ENCODE results near the gene OR2T3. TPM values are rescaled to one million over a fixed set of nuclear protein-coding genes. Genes with fewer than 3 reads are reported as not detected.
"Not testable (repeated sequence)": the region's sequence is repeated elsewhere in the genome, so short reads cannot be mapped to it uniquely, and the experiment has no call there.

OR2T3 gene
- total RNA-seq, 3 donors from 2014 or later (not counting 1 experiment from before 2014, with no cell fraction given): not detected

DNA sequence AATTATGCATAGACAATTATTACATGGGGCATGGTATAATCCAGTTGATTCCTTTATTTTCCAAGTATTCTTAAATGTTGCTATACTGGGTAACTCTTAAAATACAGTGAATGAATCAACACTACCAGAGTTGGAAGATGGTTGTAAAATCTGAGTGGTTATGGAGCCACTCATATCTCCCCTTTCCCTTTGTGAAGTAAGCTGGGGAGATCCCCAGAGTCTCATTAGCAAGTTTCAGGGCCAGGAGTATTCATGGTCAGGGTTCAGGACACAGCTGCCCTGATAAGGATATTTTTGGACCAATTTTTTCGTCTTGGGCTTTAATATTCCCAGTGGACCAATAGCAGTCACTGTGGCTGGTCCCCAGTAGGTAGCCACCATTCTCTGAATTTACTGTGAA lies 34.5 kb upstream of the OR2T3 start:
- DNase-seq; H3K9me3 Mint-ChIP-seq; H3K36me3 ChIP-seq (ENCODE audit: control insufficient read depth, insufficient read depth, low read length); H3K4me1 Mint-ChIP-seq; H3K36me3 Mint-ChIP-seq; intact Hi-C loops (cut with micrococcal nuclease); H3K4me3 Mint-ChIP-seq; H3K27ac Mint-ChIP-seq; H3K4me3 ChIP-seq (ENCODE audit: low read length); H3K4me1 ChIP-seq (ENCODE audit: control insufficient read depth, insufficient read depth, low read length); H3K27ac ChIP-seq (ENCODE audit: low read length); H3K9me3 ChIP-seq (ENCODE audit: control insufficient read depth, insufficient read depth, low read length); ATAC-seq; H3K27me3 Mint-ChIP-seq (ENCODE audit: low read depth in 2 of 2); H3K27me3 ChIP-seq (ENCODE audit: control insufficient read depth, insufficient read depth, low read length): not testable (repeated sequence)
- WGBS (ENCODE audit: insufficient coverage): 88% methylated on average over 1 of the region's 1 CpG

DNA sequence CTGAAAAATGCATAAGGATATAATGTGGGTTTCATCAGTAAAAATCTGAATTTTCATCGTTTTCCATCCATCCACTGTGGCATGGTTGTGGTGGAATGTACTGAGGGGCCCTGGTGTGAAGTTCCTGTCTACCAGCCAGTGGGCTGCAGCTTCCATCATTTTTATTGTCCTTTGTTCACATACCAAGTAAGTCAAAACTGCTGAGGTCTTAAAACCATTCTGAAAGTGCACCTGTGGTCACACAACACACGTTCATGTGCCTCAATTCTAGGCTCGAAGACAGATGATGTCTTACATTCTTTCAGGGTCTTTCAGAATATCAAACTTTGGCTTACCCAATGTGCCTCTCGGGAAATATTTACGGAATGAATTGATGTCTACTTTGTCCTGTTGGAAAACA lies 33.9 kb upstream of the OR2T3 start:
- H3K27me3 Mint-ChIP-seq (ENCODE audit: low read depth in 2 of 2); intact Hi-C loops (cut with micrococcal nuclease); H3K27ac Mint-ChIP-seq; H3K36me3 ChIP-seq (ENCODE audit: control insufficient read depth, insufficient read depth, low read length); ATAC-seq; H3K4me1 ChIP-seq (ENCODE audit: control insufficient read depth, insufficient read depth, low read length); H3K4me1 Mint-ChIP-seq; H3K27ac ChIP-seq (ENCODE audit: low read length); H3K4me3 ChIP-seq (ENCODE audit: low read length); H3K9me3 Mint-ChIP-seq; H3K27me3 ChIP-seq (ENCODE audit: control insufficient read depth, insufficient read depth, low read length); H3K9me3 ChIP-seq (ENCODE audit: control insufficient read depth, insufficient read depth, low read length); DNase-seq; H3K4me3 Mint-ChIP-seq; H3K36me3 Mint-ChIP-seq: not testable (repeated sequence)
- 81% methylated on average over 5 of the region's 5 CpGs for WGBS (ENCODE audit: insufficient coverage)

DNA sequence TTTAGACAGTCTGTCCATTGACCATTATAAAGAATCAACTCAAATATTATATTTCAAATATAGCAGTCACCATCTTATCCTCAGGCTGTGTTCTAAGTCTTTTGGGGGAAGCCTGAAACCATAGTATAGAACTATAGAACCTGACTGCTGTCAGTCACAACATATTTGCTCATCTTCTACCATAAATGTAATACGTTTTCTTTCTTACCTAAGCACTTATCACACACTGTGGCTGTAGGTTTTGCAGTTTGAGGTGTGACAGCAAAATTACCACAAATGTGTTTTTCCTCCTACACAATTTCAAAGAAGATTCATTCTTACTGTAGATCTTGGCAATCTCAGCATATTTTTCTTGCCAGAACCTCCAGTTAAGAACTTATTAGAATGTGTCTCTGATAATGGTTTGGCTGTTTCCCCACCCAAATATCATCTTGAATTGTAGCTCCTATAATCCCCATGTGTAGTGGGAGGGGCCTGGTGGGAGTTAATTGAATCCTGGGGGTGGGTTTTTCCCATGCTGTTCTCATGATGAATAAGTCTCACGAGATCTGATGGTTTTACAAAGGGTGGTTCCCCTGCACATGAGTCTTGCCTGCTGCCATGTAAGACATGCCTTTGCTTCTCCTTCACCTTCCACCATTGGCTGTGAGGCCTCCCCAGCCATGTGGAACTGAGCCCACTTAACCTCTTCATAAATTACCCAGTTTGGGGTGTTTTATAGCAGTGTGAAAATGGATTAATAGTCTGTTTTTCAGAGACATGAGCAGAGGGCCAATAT lies 30.5 kb upstream of the OR2T3 start:
- H3K27ac Mint-ChIP-seq; H3K27me3 Mint-ChIP-seq (ENCODE audit: low read depth in 2 of 2); H3K27me3 ChIP-seq (ENCODE audit: control insufficient read depth, insufficient read depth, low read length); H3K4me3 ChIP-seq (ENCODE audit: low read length); H3K9me3 Mint-ChIP-seq; intact Hi-C loops (cut with micrococcal nuclease); H3K4me3 Mint-ChIP-seq; ATAC-seq; H3K27ac ChIP-seq (ENCODE audit: low read length); H3K36me3 ChIP-seq (ENCODE audit: control insufficient read depth, insufficient read depth, low read length); H3K4me1 Mint-ChIP-seq; H3K36me3 Mint-ChIP-seq; H3K9me3 ChIP-seq (ENCODE audit: control insufficient read depth, insufficient read depth, low read length); H3K4me1 ChIP-seq (ENCODE audit: control insufficient read depth, insufficient read depth, low read length); DNase-seq: not testable (repeated sequence)
- whole genome bisulfite sequencing (ENCODE audit: insufficient coverage): no CpG with 5 or more reads among the region's 2 CpGs

DNA sequence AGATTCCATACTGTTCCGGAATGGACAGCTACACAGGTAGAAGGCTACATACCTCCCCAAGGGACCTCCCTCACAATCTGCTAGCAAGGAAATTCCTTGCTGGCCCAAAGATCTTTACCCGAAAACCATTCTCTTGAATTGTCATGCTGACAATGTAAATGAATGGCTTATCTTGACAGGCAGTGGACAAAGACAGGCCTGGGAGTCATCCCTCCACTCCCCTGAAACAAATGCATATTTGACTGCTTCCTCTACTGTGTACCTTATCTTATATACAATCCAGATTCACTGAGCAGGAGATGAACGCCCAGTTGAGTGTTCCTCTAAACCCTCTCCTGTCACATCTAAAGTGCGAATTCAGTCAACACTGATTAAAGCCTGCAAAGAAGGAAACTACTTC lies 28.5 kb upstream of the OR2T3 start:
- not testable (repeated sequence) for H3K9me3 ChIP-seq (ENCODE audit: control insufficient read depth, insufficient read depth, low read length)

DNA sequence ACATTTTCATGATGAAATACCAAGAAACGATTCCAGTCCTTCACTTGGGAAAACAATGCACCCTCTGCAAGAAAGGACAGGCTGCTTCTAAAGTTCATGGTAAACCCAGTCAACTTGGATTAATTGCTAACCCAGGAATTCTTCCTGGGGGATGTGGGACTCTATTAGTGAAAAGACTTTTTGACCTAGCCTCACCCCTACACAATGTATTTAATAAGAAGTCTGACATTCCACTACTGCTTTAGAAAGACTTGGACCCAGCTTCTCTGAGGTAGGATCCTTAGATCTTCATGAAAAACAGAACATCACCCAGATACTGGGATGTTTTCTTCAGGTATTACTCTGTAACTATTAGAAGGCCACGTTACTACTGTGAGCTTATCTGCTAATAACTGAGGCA lies 27.8 kb upstream of the OR2T3 start, which contains the start of gene OR2T2:
TSS of gene OR2T2 (plus strand) at position 239 of the 400 bp plus-strand sequence. CDS start 7,161 bp downstream, outside the sequence.
- H3K9me3 ChIP-seq (ENCODE audit: control insufficient read depth, insufficient read depth, low read length); H3K27ac ChIP-seq (ENCODE audit: low read length); H3K4me3 ChIP-seq (ENCODE audit: low read length); H3K4me1 Mint-ChIP-seq; H3K4me3 Mint-ChIP-seq; H3K36me3 Mint-ChIP-seq; H3K27me3 Mint-ChIP-seq (ENCODE audit: low read depth in 2 of 2); H3K9me3 Mint-ChIP-seq; H3K27ac Mint-ChIP-seq; DNase-seq; ATAC-seq; H3K4me1 ChIP-seq (ENCODE audit: control insufficient read depth, insufficient read depth, low read length); intact Hi-C loops (cut with micrococcal nuclease); H3K27me3 ChIP-seq (ENCODE audit: control insufficient read depth, insufficient read depth, low read length); H3K36me3 ChIP-seq (ENCODE audit: control insufficient read depth, insufficient read depth, low read length): not testable (repeated sequence)
- no CpG with 5 or more reads among the region's 2 CpGs for WGBS (ENCODE audit: insufficient coverage)

More for the DNA sequence above, 28.5 kb upstream of the OR2T3 start:
- H3K9me3 Mint-ChIP-seq; H3K4me3 Mint-ChIP-seq; H3K27me3 Mint-ChIP-seq (ENCODE audit: low read depth in 2 of 2); H3K27me3 ChIP-seq (ENCODE audit: control insufficient read depth, insufficient read depth, low read length); H3K4me1 ChIP-seq (ENCODE audit: control insufficient read depth, insufficient read depth, low read length); H3K36me3 Mint-ChIP-seq; intact Hi-C loops (cut with micrococcal nuclease); H3K27ac ChIP-seq (ENCODE audit: low read length); H3K36me3 ChIP-seq (ENCODE audit: control insufficient read depth, insufficient read depth, low read length); ATAC-seq; H3K4me3 ChIP-seq (ENCODE audit: low read length); H3K27ac Mint-ChIP-seq; DNase-seq; H3K4me1 Mint-ChIP-seq: not testable (repeated sequence)
- 80% methylated on average over 4 of the region's 4 CpGs for WGBS (ENCODE audit: insufficient coverage)

DNA sequence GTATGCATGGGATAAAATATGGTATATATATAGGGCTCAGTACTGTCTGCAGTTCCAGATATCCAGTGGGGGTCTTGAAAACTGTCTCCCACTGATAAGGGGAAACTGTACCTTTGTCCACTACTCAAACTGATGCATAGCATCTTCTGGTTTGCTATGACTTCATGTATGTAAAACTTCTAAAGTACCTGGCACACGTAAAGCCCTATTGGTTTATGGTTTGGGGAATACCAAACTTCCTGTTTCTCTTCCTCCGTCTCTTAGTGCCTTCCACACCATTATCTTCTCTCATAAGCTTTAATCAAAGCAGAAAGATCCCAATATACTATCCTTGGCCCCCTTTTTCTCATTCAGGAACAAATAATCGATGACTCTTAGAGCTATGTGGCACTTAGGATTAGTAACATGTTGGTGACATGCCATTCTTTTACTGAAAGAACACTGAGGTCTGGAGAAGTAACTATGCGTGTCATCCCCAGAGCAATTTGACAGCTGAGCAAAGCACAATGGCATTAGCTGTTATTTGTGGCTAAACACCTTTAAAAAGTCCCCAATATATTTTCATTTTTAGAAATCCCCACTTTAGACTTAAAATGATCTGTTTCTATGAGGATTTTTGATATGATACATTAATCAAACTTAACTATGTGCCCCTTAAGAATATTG lies 24.6 kb upstream of the OR2T3 start:
- intact Hi-C loops (cut with micrococcal nuclease); H3K27ac ChIP-seq (ENCODE audit: low read length): not testable (repeated sequence)

DNA sequence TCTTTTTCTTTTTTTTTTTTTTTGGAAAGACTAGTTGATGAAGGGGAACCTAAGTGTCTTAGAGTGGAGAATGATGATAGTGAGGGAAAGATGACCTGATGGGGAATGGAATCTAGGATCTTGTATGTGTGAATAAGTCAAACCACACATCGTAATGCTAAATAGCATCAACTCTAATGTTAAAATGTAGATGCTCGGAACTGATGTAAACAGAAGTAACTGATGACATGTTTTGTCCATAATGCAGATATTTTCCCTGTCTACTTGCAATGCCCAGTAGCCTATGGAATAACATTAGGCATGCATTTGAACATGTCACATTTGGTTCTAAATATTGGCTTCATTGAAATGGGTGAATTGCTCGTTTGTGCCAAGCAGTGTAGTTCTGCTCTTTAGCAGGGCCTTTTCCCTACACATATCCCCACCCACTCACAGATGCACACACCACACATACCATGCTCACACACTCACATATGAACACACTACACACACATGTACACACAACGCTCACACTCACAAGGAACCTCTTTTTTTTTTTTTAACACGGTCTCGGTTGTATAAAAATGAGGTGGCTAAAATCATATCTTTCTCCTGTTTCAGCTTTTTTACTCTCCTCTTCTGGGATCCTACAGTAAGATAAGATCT lies 23.2 kb upstream of the OR2T3 start:
- H3K27ac ChIP-seq (ENCODE audit: low read length); intact Hi-C loops (cut with micrococcal nuclease): not testable (repeated sequence)

More for the DNA sequence above, 24.6 kb upstream of the OR2T3 start:
- not testable (repeated sequence) for H3K9me3 Mint-ChIP-seq; ATAC-seq; H3K4me1 ChIP-seq (ENCODE audit: control insufficient read depth, insufficient read depth, low read length); H3K4me3 Mint-ChIP-seq; H3K4me1 Mint-ChIP-seq; H3K27ac Mint-ChIP-seq; H3K36me3 Mint-ChIP-seq; DNase-seq; H3K27me3 Mint-ChIP-seq (ENCODE audit: low read depth in 2 of 2); H3K36me3 ChIP-seq (ENCODE audit: control insufficient read depth, insufficient read depth, low read length); H3K9me3 ChIP-seq (ENCODE audit: control insufficient read depth, insufficient read depth, low read length); H3K27me3 ChIP-seq (ENCODE audit: control insufficient read depth, insufficient read depth, low read length); H3K4me3 ChIP-seq (ENCODE audit: low read length)
- WGBS (ENCODE audit: insufficient coverage): no CpG with 5 or more reads among the region's 4 CpGs

More for the DNA sequence above, 23.2 kb upstream of the OR2T3 start:
- not testable (repeated sequence) for H3K4me3 ChIP-seq (ENCODE audit: low read length); H3K4me1 Mint-ChIP-seq; H3K27me3 Mint-ChIP-seq (ENCODE audit: low read depth in 2 of 2); H3K9me3 Mint-ChIP-seq; DNase-seq; ATAC-seq; H3K27me3 ChIP-seq (ENCODE audit: control insufficient read depth, insufficient read depth, low read length); H3K4me3 Mint-ChIP-seq; H3K9me3 ChIP-seq (ENCODE audit: control insufficient read depth, insufficient read depth, low read length); H3K36me3 Mint-ChIP-seq; H3K36me3 ChIP-seq (ENCODE audit: control insufficient read depth, insufficient read depth, low read length); H3K27ac Mint-ChIP-seq; H3K4me1 ChIP-seq (ENCODE audit: control insufficient read depth, insufficient read depth, low read length)
- no CpG with 5 or more reads among the region's 6 CpGs for WGBS (ENCODE audit: insufficient coverage)

All from natural killer cell (primary cell).